Esophagus muscularis mucosa (tissue), 4 donors: ENCODE measurements around the gene PLCH2. TPM values are rescaled to one million over a fixed set of nuclear protein-coding genes. Genes with fewer than 3 reads are reported as not detected.

Experiments used
- DNase-seq: peaks from one replicate; pipeline ENCODE4 v3.0.0-alpha.2; 2017; ENCODE audit errors: extremely low spot score
- H3K27ac ChIP-seq, 4 donors: fragments of 200-600 bp; sonication (generic); replicated peaks in 1 of 4; 1 replicate in 3 of 4; 2 replicates in 1 of 4; pipeline ENCODE4 v1.5.1; 2016 to 2019; ENCODE audit warnings: mild to moderate bottlenecking in 1 of 4
- H3K27me3 ChIP-seq, 4 donors: fragments of 200-600 bp; sonication (generic); one replicate each; pipeline versions ENCODE4 v1.5.1 to v1.6.0; 2016 to 2019
- H3K36me3 ChIP-seq, 4 donors: fragments of 200-600 bp; sonication (generic); one replicate each; pipeline ENCODE4 v1.5.1; 2016 to 2019
- H3K4me1 ChIP-seq, 4 donors: fragments of 200-600 bp; sonication (generic); one replicate each; pipeline ENCODE4 v1.5.1; 2016 to 2019
- H3K4me3 ChIP-seq, 4 donors: fragments of 200-600 bp; sonication (generic); 1 replicate in 2 of 4; 2 replicates in 2 of 4; pipeline ENCODE4 v1.5.1; 2016 to 2019; ENCODE audit warnings: mild to moderate bottlenecking in 4 of 4, moderate library complexity in 1 of 4
- H3K9me3 ChIP-seq, 4 donors: fragments of 200-600 bp; sonication (generic); 1 replicate in 3 of 4; 2 replicates in 1 of 4; pipeline ENCODE4 v1.5.1; 2016 to 2019
- EP300 ChIP-seq: sonication (generic); formaldehyde crosslinking; IDR thresholded peaks from one replicate; pipeline ENCODE4 v1.6.1; 2017; ENCODE audit warnings: antibody characterized with exemption
- POLR2A ChIP-seq: fragments of 450-650 bp; IDR thresholded peaks from one replicate; pipeline ENCODE4 v1.6.1; 2017; ENCODE audit warnings: antibody characterized with exemption, moderate library complexity, mild to moderate bottlenecking, low read depth
- POLR2AphosphoS5 ChIP-seq, 2 donors: sonication (generic); formaldehyde crosslinking; IDR thresholded peaks; one replicate each; pipeline ENCODE4 v1.6.1; 2017; ENCODE audit warnings: antibody characterized with exemption in 2 of 2
- WGBS: methylation state at CpG from one replicate; pipeline ENCODE4 v1.1.5; 2018; 5-methylcytosine and 5-hydroxymethylcytosine counted together
- intact Hi-C: fragments of 100-400 bp; cut with DNase I; formaldehyde crosslinking; loops from one replicate; pipeline ENCODE4 v1.15.1; 2023
- total RNA-seq, 4 donors: library from RNA; depleted of rRNA; stranded (reverse); fragments of >200 nt; gene quantifications; one replicate each; pipeline versions ENCODE4 v1.1.0 to v1.2.1, GENCODE V29; 2016
- TF ChIP-seq, protein P1 (sequence below), 3 experiments: fragments of 200-600 bp in 2 of 3; fragments of 450-650 bp in 1 of 3; sonication (generic) in 2 of 3; IDR thresholded peaks; one replicate each; pipeline ENCODE4 v1.5.1; 2017 to 2019; ENCODE audit warnings: antibody characterized with exemption in 3 of 3, mild to moderate bottlenecking in 2 of 3, moderate library complexity in 1 of 3

The PLCH2 gene
- total RNA-seq, 4 donors from 2014 or later = 0.06 to 0.42 (median 0.26) TPM

DNA sequence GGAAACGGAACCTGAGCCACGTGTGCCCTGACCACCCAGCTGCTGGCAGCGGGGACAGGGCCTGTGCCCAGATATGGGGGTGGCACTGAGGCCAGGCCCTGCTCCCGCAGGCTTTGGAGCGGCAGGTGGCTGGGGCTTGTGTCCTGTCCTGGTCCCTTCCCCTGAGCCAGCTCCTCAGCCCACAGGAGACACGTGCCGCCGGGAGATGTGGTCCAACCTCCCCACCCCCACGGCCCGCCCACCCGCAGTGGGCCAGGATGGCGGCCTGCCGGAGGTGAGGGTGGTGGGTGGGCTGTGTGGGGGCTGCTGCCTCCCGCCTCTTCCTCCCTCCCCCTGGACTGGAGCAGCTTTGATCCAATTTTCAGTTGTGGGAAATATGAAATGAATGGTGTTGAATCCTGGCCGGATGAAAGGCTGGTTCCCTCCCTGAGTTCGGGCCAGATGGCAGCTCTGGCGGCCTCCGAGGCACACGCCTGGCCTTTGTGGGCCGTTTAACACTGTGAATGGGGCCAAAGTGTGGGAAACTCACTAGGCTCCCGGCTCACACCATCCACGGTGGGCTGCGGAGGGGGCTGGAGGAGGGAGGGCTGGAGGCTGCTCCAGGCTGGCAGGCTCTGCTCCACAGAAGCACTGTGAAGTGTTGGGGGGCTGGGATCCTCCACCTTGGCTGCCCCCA, 56.5 kb downstream of the PLCH2 start:
- 65% methylated on average over 4 of the region's 23 CpGs for WGBS
- DNase-seq = no peak
- Histone ChIP-seq H3K9me3 (no peaks in the 10 kb centered on the region), H3K27ac (no peak overlapping the region), H3K4me1 (peaks cover 37 to 45% (median 38%) of the 10 kb centered on the region in 4 donors), H3K27me3 (peaks cover 7 to 99% (median 42%) of the 10 kb centered on the region in 4 donors), H3K4me3 (no peak overlapping the region), H3K36me3 (no peaks in the 10 kb centered on the region)
- intact Hi-C loops = no loop called here
- TF ChIP-seq POLR2A = no peak
- no peak for TF ChIP-seq POLR2AphosphoS5 (IDR thresholded peaks at IDR 0.05)
- TF ChIP-seq, protein P1, sequence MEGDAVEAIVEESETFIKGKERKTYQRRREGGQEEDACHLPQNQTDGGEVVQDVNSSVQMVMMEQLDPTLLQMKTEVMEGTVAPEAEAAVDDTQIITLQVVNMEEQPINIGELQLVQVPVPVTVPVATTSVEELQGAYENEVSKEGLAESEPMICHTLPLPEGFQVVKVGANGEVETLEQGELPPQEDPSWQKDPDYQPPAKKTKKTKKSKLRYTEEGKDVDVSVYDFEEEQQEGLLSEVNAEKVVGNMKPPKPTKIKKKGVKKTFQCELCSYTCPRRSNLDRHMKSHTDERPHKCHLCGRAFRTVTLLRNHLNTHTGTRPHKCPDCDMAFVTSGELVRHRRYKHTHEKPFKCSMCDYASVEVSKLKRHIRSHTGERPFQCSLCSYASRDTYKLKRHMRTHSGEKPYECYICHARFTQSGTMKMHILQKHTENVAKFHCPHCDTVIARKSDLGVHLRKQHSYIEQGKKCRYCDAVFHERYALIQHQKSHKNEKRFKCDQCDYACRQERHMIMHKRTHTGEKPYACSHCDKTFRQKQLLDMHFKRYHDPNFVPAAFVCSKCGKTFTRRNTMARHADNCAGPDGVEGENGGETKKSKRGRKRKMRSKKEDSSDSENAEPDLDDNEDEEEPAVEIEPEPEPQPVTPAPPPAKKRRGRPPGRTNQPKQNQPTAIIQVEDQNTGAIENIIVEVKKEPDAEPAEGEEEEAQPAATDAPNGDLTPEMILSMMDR (IDR thresholded peaks at IDR 0.05) = no peak
- TF ChIP-seq EP300 = no peak

DNA sequence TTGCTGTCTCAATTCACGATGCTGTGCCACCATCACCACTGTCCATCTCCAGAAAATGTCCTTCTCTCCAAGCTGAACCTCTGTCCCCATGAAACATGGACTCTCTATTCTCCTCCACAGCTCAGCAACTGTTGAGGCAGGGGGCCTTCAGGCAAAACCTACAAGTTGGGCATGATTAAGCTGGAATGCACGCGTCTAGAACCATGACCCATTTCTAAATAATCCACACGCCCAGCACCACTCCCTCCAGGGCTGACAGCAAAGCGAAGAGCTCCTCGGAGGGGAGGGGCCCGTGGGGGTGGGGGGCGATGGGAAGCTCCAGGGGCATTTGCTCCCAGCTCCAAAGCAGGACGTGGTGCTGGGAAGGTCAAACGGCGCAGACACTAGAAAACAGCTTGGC, 57.3 kb downstream of the PLCH2 start:
- 75% methylated on average over 9 of the region's 11 CpGs for WGBS
- intact Hi-C loops = no loop called here
- peaks cover 7 to 99% (median 37%) of the 10 kb centered on the region in 4 donors for H3K27me3 ChIP-seq

DNA sequence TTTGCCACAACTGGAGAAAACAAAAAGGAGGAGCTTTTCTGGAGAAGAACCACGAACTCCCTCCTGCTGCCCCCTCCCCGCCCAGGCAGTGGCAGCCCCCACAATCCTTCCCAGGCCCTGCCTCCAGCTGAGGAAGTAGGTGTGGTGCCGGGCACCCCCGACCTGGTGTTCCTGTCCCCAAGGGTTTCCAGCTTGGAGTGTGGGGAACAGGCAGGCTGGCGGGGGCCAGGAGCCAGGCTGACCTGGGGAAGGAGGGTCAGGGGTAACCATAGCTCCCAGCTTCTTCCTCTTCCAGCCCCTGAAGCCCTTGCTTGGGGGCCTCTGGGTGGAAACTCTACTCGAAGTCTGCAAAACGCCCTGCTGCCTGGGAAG, 58.2 kb downstream of the PLCH2 start:
- Histone ChIP-seq H3K27me3 (peaks cover 7 to 99% (median 30%) of the 10 kb centered on the region in 4 donors), H3K4me3 (no peak overlapping the region), H3K4me1 (peaks cover 21 to 28% (median 22%) of the 10 kb centered on the region in 4 donors), H3K27ac (no peak overlapping the region), H3K36me3 (no peaks in the 10 kb centered on the region), H3K9me3 (no peaks in the 10 kb centered on the region)
- TF ChIP-seq, protein P1 (IDR thresholded peaks at IDR 0.05) = no peak
- TF ChIP-seq POLR2A = no peak
- no peak for TF ChIP-seq EP300
- TF ChIP-seq POLR2AphosphoS5 (IDR thresholded peaks at IDR 0.05) = no peak
- intact Hi-C loops = no loop called here
- no peak for DNase-seq
- 51% methylated on average over 5 of the region's 7 CpGs for WGBS

More for the DNA sequence above, 57.3 kb downstream of the PLCH2 start:
- no peak overlapping the region for H3K4me3 ChIP-seq
- H3K9me3 ChIP-seq = no peaks in the 10 kb centered on the region
- TF ChIP-seq POLR2AphosphoS5 (IDR thresholded peaks at IDR 0.05) (no peak), EP300 (no peak), POLR2A (no peak)
- TF ChIP-seq, protein P1 (IDR thresholded peaks at IDR 0.05) = no peak
- peaks cover 30 to 37% (median 30%) of the 10 kb centered on the region in 4 donors for H3K4me1 ChIP-seq
- DNase-seq = no peak
- H3K36me3 ChIP-seq = no peaks in the 10 kb centered on the region
- H3K27ac ChIP-seq = no peak overlapping the region

DNA sequence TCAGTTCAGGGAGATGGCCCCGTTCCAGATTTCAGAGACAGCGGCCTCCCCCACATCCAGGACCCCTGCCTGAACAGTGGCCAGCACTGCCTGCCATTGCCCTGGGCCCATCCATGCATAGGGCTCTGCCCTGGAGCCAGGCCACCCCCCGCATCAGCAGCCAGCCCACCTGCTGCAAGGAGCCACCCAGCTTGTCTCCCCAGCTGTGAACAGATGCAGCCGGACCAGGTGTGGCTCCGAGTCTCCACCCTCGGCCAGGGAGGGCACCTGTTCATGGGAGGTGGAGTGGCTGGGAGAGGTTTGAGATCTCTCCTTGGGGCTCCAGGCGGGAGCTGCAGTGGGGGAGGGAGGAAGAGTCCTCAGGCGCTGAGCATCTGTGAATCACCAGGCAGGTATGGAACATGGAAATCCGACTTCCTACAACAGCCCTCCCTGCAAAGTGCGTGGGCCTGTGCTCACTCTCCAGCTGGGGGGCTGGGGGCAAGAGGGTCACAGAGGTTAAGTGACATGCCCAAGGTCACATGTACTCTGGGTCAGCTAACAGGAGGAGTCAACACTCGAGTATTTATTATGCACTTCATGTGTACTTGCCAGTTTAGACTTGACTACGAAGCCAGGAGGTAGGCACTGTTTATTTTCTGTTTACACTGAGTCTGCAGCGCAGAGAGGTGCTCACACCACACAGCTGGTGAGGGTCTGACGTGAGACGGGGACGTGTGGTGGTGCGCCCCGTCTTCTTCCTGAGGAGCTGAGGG, 58.8 kb downstream of the PLCH2 start:
- intact Hi-C loops = no loop called here
- H3K27me3 ChIP-seq = peaks cover 7 to 100% (median 31%) of the 10 kb centered on the region in 4 donors
- H3K36me3 ChIP-seq = no peaks in the 10 kb centered on the region

More for the DNA sequence above, 58.8 kb downstream of the PLCH2 start:
- no peak for DNase-seq
- no peaks in the 10 kb centered on the region for H3K9me3 ChIP-seq
- WGBS = 49% methylated on average over 11 of the region's 18 CpGs
- TF ChIP-seq EP300 (no peak), POLR2AphosphoS5 (IDR thresholded peaks at IDR 0.05) (no peak), POLR2A (no peak)
- TF ChIP-seq, protein P1 (IDR thresholded peaks at IDR 0.05) = no peak
- no peak overlapping the region for H3K27ac ChIP-seq
- no peak overlapping the region for H3K4me3 ChIP-seq
- peaks cover 15 to 22% (median 18%) of the 10 kb centered on the region in 4 donors for H3K4me1 ChIP-seq
